Stimulated activated CD4-positive, alpha-beta T cell treated with anti-CD3 and anti-CD28 coated beads, TNF-alpha, amount 100 ng/mL, for 48 hours (primary cell): Measurements from ENCODE around the gene LCN10.
A peak's percentile ranks its signal among the peaks of the same experiment; 100 is the strongest.

Experiments
- DNase-seq, 3 donors: peaks; one replicate each; pipeline ENCODE4 v3.0.0-alpha.2; 2020; ENCODE audit warnings: low read depth in 3 of 3

LCN10 gene

GRCh38 chr9:136700304-136700703 is 42.4 kb downstream of the LCN10 start:
- DNase-seq: no peak

GRCh38 chr9:136698635-136699246 is 44.0 kb downstream of the LCN10 start:
- no peak for DNase-seq

GRCh38 chr9:136697821-136698526 is 44.8 kb downstream of the LCN10 start:
- no peak for DNase-seq

GRCh38 chr9:136697146-136697820 is 45.5 kb downstream of the LCN10 start:
- no peak for DNase-seq

GRCh38 chr9:136696502-136696901 is 46.2 kb downstream of the LCN10 start:
- no peak for DNase-seq

GRCh38 chr9:136695955-136696354 is 46.8 kb downstream of the LCN10 start:
- no peak for DNase-seq

- no peak for DNase-seq
These were observed 47.3 kb downstream of the LCN10 start for GRCh38 chr9:136695435-136695895.

GRCh38 chr9:136694872-136695247 is 47.9 kb downstream of the LCN10 start:
- DNase-seq: no peak

GRCh38 chr9:136694163-136694871 is 48.4 kb downstream of the LCN10 start:
- DNase-seq: peak in 1 of 3 donors; percentile 45

GRCh38 chr9:136693490-136694162 is 49.1 kb downstream of the LCN10 start:
- DNase-seq: no peak

- DNase-seq: no peak
These were observed 49.6 kb downstream of the LCN10 start for GRCh38 chr9:136693135-136693489.

GRCh38 chr9:136692185-136693134 is 50.3 kb downstream of the LCN10 start:
- DNase-seq: no peak

- DNase-seq: no peak
These were observed 51.2 kb downstream of the LCN10 start for GRCh38 chr9:136691316-136692184.

- no peak for DNase-seq
These were observed 51.9 kb downstream of the LCN10 start for GRCh38 chr9:136690806-136691261.

- no peak for DNase-seq
These were observed 52.5 kb downstream of the LCN10 start for GRCh38 chr9:136690104-136690805.

GRCh38 chr9:136689108-136689460 is 53.7 kb downstream of the LCN10 start:
- no peak for DNase-seq

GRCh38 chr9:136688274-136689107 is 54.2 kb downstream of the LCN10 start:
- DNase-seq: no peak
